ENCODE measurements around the gene CALHM2.
"Not testable (repeated sequence)": the region's sequence is repeated elsewhere in the genome, so short reads cannot be mapped to it uniquely, and the experiment has no call there.

Gene CALHM2

GRCh38 chr10:103449208-103450144 lies 2.7 kb downstream of the CALHM2 start:
- no peak for DNase-seq

- no peak for DNase-seq
These were observed 3.4 kb downstream of the CALHM2 start for GRCh38 chr10:103448746-103449145.

DNA sequence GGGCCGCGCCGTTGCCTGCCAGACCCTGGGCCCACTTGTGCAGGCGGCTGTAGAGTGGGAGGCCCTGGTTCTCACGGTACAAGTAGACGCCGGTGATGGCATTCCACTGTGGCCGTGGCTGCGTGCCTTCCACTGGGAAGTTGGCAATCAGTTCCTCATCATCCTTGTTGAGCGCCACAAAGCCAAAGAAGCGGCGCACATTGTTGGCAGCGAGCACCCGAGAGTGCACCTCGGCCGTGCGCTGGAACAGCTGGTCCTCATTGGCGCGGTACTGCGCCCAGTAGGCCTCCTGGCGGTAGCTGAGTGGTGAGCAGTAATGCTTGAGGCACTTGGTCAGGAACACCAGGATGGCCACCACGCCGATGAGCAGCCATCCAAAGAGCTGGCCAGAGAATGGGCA lies 5.0 kb downstream of the CALHM2 start:
- DNase-seq = no peak

- no peak for DNase-seq
These were observed 6.2 kb downstream of the CALHM2 start for GRCh38 chr10:103445767-103446567.

DNA sequence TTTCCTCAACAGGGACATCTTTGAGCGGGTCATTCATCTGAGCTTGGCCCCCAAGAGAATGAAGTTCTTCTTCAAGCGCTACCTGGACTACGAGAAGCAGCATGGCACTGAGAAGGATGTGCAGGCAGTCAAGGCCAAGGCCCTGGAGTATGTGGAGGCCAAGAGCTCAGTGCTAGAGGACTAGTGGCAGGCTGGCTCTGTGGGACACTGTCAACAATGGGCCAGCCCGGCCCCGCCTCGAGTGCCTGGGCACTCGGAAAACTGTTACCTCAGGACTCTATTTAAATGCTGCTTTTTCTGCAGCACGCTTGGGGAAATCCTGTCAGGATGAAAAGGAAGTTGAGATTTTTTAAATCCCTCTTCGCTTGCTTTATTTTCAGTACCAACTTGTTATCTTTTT lies 6.8 kb downstream of the CALHM2 start:
- DNase-seq = no peak

DNA sequence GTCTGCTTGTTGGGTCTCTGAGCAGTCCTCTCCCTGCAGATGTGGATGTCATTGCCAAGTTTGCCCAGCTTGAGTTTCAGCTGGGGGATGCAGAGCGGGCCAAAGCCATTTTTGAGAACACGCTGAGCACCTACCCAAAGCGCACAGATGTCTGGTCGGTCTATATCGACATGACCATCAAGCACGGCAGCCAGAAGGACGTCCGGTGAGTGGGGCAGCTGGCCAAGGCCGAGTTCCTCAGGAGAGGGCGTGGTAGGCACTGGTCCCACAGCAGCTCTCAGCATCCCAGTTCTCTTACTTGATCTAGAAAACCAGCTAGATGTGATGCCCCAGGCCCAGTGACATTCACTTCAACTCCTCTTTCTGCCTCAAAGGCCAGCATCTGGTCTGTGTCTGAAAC lies 7.7 kb downstream of the CALHM2 start:
- no peak for DNase-seq

DNA sequence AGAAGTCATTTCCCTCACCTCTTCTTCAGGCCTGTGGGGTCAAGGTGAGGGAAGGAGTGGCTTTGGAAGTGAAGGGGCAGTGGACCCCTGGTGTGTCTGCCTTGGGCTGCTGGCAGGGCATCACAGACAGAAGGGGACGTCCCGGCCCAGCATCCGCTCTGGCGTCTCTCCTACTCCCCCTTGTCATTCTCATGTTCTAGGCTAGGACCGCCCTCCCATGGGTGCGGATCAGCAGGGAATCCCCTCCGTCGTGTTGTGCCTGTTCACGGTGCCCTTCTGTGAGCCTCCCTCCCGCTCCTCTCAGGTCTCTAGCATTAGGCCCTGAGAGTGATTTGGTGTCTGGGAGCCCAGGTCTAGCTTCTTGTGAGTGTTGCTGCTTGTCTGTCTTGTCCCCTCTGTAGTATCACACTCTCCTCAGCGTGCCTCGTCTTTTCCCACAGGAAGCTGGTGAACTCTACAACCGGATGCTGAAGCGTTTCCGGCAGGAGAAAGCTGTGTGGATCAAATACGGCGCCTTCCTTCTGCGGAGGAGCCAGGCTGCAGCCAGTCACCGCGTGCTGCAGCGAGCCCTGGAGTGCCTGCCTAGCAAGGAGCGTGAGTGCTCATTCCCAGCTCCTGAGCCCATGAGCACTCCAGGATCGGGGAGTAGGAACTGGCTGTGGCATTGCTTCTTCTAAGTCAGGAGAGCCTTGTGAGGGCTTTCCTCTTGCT lies 8.5 kb downstream of the CALHM2 start:
- DNase-seq = no peak

DNA sequence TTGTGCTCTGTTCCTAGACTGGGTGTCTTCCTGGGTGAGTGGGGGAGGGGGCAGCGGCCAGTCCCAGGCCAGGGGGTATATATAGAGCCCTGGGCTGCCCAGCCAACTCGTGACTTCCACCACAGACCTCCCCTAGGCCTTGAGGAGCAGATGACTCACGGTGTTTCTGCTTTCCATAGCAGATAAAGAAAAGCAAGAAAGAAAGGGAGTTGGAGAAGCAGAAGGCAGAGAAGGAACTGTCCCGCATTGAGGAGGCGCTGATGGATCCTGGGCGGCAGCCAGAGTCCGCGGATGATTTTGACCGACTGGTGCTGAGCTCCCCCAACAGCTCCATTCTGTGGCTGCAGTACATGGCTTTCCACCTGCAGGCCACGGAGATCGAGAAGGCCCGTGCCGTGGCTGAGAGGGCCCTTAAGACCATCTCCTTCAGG lies 10.1 kb downstream of the CALHM2 start:
- DNase-seq = no peak

DNA sequence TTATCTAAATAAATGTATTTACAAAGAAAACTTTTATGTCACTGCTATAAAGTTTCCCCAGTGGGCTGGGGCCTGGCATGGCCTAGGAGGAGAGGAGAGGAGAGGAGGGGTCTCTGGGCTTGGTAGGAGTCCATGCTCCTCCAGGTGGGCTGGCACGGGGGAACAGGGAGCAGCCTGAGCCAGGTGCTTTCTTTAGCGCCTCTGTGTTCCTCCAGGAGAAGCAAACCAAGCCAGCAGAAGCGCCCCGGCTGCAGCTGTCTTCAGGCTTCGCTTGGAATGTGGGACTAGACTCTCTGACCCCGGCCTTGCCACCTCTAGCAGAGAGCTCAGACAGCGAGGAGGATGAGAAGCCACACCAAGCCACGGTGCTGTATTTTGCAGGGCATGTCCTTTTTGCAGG lies 10.6 kb downstream of the CALHM2 start:
- DNase-seq = no peak

GRCh38 chr10:103441206-103441605 lies 11.0 kb downstream of the CALHM2 start:
- no peak for DNase-seq

DNA sequence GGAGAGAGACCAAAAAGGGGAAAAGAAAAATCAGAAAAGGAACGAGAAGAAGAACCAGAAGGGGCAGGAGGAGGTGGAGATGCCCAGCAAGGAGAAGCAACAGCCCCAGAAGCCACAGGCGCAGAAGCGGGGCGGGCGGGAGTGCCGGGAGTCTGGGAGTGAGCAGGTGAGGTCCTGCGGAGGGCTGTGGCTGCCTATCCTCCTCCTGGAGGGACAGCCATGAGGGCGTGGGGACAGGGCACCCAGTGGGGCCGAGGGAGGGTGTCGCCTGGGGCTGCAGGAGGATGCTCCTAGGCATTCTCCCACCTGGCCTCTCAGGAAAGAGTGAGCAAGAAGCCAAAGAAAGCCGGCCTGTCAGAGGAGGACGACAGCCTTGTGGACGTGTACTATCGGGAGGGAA lies 11.8 kb downstream of the CALHM2 start:
- no peak for DNase-seq

GRCh38 chr10:103439776-103440175 lies 12.4 kb downstream of the CALHM2 start:
- DNase-seq = no peak

- no peak for DNase-seq
These were observed 18.3 kb downstream of the CALHM2 start for GRCh38 chr10:103433858-103434257.

DNA sequence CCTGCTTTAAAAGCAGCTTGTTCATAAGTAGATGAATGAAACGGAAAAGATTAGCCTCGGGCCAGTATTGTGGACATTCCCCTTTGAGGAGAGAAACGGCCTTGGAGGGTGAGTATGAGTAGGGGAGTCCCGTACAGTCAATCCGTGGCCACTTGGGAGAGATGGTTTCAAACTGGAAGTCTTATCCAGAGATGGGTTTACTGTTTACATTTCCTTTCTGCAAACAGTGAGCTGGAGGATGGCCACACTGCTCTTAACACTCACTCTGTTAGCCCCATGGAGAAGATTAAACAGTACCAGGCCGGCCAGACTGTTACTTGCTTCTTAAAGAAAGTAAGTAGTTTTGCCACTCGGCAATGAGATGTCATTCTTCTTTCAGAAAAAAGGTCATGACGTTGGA lies 20.3 kb downstream of the CALHM2 start:
- DNase-seq = no peak

- no peak for DNase-seq
These were observed 22.5 kb downstream of the CALHM2 start for GRCh38 chr10:103429647-103430046.

GRCh38 chr10:103428989-103429643 lies 23.1 kb downstream of the CALHM2 start:
- no peak for DNase-seq

DNA sequence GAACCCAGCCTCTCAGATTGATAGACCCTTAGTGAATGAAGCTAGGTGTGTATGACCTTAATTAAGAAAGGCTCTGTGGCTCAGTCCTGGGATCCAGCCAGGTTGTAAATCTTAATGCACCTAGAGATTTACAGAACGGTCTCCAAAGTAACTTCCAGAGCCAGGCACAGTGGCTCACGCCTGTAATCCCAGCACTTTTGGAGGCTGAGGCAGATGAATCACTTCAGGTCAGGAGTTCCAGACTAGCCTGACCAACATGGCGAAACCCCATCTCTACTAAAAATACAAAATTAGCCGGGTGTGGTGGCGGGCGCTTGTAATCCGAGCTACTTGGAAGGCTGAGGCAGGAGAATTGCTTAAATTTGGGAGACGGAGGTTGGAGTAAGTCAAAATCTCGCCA lies 24.3 kb downstream of the CALHM2 start:
- DNase-seq = no peak

DNA sequence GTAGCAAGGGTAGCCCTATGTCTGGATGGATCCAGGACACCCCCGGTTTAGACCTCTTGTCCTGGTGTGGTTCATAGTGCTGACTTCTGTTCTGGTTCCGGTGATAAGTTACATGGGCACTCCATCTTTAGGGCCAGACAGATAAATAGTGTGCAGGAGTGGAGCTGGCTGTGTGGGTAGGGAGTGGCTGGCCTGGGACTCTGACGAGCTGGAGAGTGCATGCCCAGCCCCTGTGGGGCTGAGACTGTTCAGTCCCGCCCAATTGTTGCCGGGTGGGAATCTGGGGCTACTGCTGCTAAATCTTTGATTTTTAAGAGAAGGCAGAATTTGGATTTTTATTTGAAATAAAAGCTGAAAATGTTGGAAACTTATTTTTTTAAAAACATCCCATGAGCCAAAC lies 28.4 kb downstream of the CALHM2 start:
- no peak for DNase-seq

- DNase-seq = no peak
These were observed 33.1 kb downstream of the CALHM2 start for GRCh38 chr10:103419101-103419500.

GRCh38 chr10:103417601-103418000 lies 34.6 kb downstream of the CALHM2 start:
- no peak for DNase-seq

DNA sequence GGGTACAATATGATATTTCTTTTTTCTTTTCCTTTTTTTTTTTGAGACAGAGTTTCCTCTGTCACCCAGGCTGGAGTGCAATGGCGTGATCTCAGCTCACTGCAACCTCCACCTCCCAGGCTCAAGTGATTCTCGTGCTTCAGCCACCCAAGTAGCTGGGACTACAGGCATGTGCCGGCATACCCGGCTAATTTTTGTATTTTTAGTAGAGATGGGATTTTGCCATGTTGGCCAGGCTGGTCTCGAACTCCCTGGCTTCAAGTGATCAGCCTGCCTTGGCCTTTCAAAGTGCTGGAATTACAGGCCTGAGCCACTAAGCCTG lies 35.1 kb downstream of the CALHM2 start:
- not testable (repeated sequence) for DNase-seq

DNA sequence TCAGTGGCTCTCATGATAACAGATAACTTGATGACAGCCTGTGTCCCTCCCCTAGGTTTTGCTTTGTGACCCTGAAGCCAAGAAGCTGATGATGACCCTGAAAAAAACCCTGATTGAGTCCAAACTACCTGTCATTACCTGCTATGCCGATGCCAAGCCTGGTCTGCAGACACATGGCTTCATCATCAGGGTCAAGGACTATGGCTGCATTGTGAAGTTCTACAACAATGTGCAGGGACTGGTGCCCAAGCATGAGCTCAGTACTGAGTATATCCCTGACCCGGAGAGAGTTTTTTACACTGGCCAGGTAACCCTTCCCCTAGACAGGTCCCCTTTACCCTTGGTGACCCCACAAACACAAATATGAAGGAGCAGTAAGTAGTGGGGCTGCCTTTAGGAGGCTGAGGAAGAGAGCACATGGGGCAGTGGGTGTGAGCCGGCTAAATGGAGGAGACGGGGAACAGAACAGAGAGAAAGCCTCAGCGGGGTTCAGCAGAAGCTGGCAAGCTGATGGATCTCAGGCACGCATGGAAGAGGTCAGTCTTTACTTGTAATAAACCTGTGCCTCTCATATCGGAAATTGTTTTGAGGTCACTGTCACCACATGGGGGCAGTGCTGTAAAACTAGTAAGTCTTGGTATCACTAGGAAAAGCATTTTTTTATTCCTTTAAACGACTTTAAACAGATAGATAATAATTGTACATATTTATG lies 35.6 kb downstream of the CALHM2 start:
- peak; percentile 43 for DNase-seq
